ENCODE results near the gene FAM47E. TPM values are rescaled to one million over a fixed set of nuclear protein-coding genes. Genes with fewer than 3 reads are reported as not detected.

FAM47E gene
- polyA plus RNA-seq, 1 donor (not counting 4 experiments of a cell fraction or from before 2014, with no cell fraction given): 0.29 TPM

- Histone ChIP-seq H2AFZ (ENCODE audit: control insufficient read depth, low read length) (no peak overlapping the region), H3K79me2 (ENCODE audit: control insufficient read depth, insufficient read depth, low read length) (peaks cover 42% of the 10 kb centered on the region), H4K20me1 (ENCODE audit: control insufficient read depth, extremely low read depth, insufficient read depth, low read length) (no peaks in the 10 kb centered on the region), H3K36me3 (ENCODE audit: control insufficient read depth in 2 of 2, extremely low read depth in 1 of 2, insufficient read depth in 2 of 2, low read length in 2 of 2) (peaks cover 13 to 16% of the 10 kb centered on the region in 2 experiments), H3K4me3 (ENCODE audit: control insufficient read depth in 2 of 3, extremely low read depth in 1 of 3, insufficient read depth in 2 of 3, low read depth in 1 of 3, low read length in 3 of 3) (peak overlapping the region; percentile 66 to 97 (median 90)), H3K4me2 (ENCODE audit: control insufficient read depth, extremely low read depth, insufficient read depth, low read depth, low read length) (peak overlapping the region; percentile 74), H3K9me3 (ENCODE audit: control insufficient read depth, low read depth, low read length) (peaks cover 5% of the 10 kb centered on the region), H3K9me1 (ENCODE audit: control insufficient read depth, extremely low read depth, insufficient read depth, low read length) (no peaks in the 10 kb centered on the region), H3K9ac (ENCODE audit: control insufficient read depth, extremely low read depth, insufficient read depth, low read length) (peak overlapping the region; percentile 88), H3K27me3 (ENCODE audit: control insufficient read depth, extremely low read depth, insufficient read depth, low read length) (no peaks in the 10 kb centered on the region), H3K4me1 (ENCODE audit: control insufficient read depth, extremely low read depth, insufficient read depth, low read length) (peaks cover 13% of the 10 kb centered on the region), H3K27ac (ENCODE audit: control insufficient read depth, insufficient read depth, low read length) (peak overlapping the region; percentile 79)
- TF ChIP-seq CTCF (optimal IDR thresholded peaks at IDR 0.05 in 1 of 3, IDR thresholded peaks at IDR 0.05 in 1 of 3, conservative IDR thresholded peaks at IDR 0.05 in 1 of 3; ENCODE audit: extremely low read depth in 1 of 3, insufficient read depth in 2 of 3, low read length in 3 of 3) (no peak), EZH2 (IDR thresholded peaks at IDR 0.05; ENCODE audit: low read length) (no peak)
- dilution Hi-C loops (cut with MboI; ENCODE audit: extremely low pct_ligation_motif_present, low sequenced_read_pairs): no loop called here
- DNase-seq (ENCODE audit: low read depth, low spot score) (no peak), FAIRE-seq (peak; percentile 75)
These were observed 18.4 kb upstream of the FAM47E start for GRCh38 chr4:76233083-76233482.

- FAIRE-seq: peak; percentile 41
- H3K36me3 ChIP-seq (ENCODE audit: control insufficient read depth in 2 of 2, extremely low read depth in 1 of 2, insufficient read depth in 2 of 2, low read length in 2 of 2): peaks cover 13 to 16% of the 10 kb centered on the region in 2 experiments
- H3K9ac ChIP-seq (ENCODE audit: control insufficient read depth, extremely low read depth, insufficient read depth, low read length): peak overlapping the region; percentile 88
- dilution Hi-C loops (cut with MboI; ENCODE audit: extremely low pct_ligation_motif_present, low sequenced_read_pairs): no loop called here
- peaks cover 42% of the 10 kb centered on the region for H3K79me2 ChIP-seq (ENCODE audit: control insufficient read depth, insufficient read depth, low read length)
- H3K9me3 ChIP-seq (ENCODE audit: control insufficient read depth, low read depth, low read length): peaks cover 5% of the 10 kb centered on the region
- no peak for DNase-seq (ENCODE audit: low read depth, low spot score)
- TF ChIP-seq CTCF (optimal IDR thresholded peaks at IDR 0.05 in 1 of 3, IDR thresholded peaks at IDR 0.05 in 1 of 3, conservative IDR thresholded peaks at IDR 0.05 in 1 of 3; ENCODE audit: extremely low read depth in 1 of 3, insufficient read depth in 2 of 3, low read length in 3 of 3): no peak
- no peak for TF ChIP-seq EZH2 (IDR thresholded peaks at IDR 0.05; ENCODE audit: low read length)
- H3K27me3 ChIP-seq (ENCODE audit: control insufficient read depth, extremely low read depth, insufficient read depth, low read length): no peaks in the 10 kb centered on the region
- peaks cover 13% of the 10 kb centered on the region for H3K4me1 ChIP-seq (ENCODE audit: control insufficient read depth, extremely low read depth, insufficient read depth, low read length)
- H3K9me1 ChIP-seq (ENCODE audit: control insufficient read depth, extremely low read depth, insufficient read depth, low read length): no peaks in the 10 kb centered on the region
- H3K4me2 ChIP-seq (ENCODE audit: control insufficient read depth, extremely low read depth, insufficient read depth, low read depth, low read length): peak overlapping the region; percentile 74
- H4K20me1 ChIP-seq (ENCODE audit: control insufficient read depth, extremely low read depth, insufficient read depth, low read length): no peaks in the 10 kb centered on the region
- peak overlapping the region; percentile 96 for H2AFZ ChIP-seq (ENCODE audit: control insufficient read depth, low read length)
- H3K4me3 ChIP-seq (ENCODE audit: control insufficient read depth in 2 of 3, extremely low read depth in 1 of 3, insufficient read depth in 2 of 3, low read depth in 1 of 3, low read length in 3 of 3): peak overlapping the region; percentile 66 to 97 (median 90)
- peak overlapping the region; percentile 79 for H3K27ac ChIP-seq (ENCODE audit: control insufficient read depth, insufficient read depth, low read length)
These were observed 18.0 kb upstream of the FAM47E start for GRCh38 chr4:76233529-76233928.

All from keratinocyte (primary cell).